GM12892 (cell line): ENCODE measurements around the gene BANP.
"Not testable (repeated sequence)": the region's sequence is repeated elsewhere in the genome, so short reads cannot be mapped to it uniquely, and the experiment has no call there.

Experiments used
- DNase-seq: peaks from one replicate; pipeline ENCODE4 v3.0.0; 2011; ENCODE audit not compliant: insufficient read length
- FAIRE-seq: peaks from 2 replicates; lab custom pipeline; 2011; peaks lifted over from hg19 to GRCh38; lab: Jason Lieb, UNC
- POLR2A ChIP-seq: IDR thresholded peaks from 2 replicates; pipeline ENCODE4 v1.6.1; 2011; ENCODE audit warnings: low read depth, low read length, control low read depth
- POLR2AphosphoS5 ChIP-seq: IDR thresholded peaks from 2 replicates; pipeline ENCODE4 v1.6.1; 2011; ENCODE audit warnings: low read depth, low read length, control low read depth
- TAF1 ChIP-seq: IDR thresholded peaks from 2 replicates; pipeline ENCODE4 v1.6.1; 2011; ENCODE audit warnings: low read depth, mild to moderate bottlenecking, control low read depth, low read length, borderline replicate concordance

Gene BANP

DNA sequence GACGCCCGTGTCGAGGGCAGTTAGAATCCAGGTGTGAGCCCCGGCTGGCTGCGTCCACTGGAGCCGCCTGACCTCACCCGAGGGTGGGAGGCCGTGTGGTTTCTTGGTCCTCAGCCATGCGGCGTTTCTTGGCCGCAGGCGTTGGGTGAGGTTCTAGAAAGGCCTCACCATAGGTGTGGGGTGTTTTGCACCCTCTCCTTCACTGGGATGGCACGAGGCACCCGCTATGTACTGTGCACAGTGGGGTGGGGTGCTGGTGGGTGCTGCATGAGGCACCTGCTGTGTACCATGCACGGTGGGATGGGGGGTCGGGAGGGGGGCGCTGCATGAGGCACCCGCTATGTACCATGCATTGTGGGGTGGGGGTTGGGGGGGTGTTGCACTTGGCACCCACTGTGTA, 169.6 kb downstream of the BANP start:
- DNase-seq (no peak), FAIRE-seq (no peak)
- no peak for TF ChIP-seq POLR2AphosphoS5
- TF ChIP-seq TAF1, result no peak
- no peak for TF ChIP-seq POLR2A

DNA sequence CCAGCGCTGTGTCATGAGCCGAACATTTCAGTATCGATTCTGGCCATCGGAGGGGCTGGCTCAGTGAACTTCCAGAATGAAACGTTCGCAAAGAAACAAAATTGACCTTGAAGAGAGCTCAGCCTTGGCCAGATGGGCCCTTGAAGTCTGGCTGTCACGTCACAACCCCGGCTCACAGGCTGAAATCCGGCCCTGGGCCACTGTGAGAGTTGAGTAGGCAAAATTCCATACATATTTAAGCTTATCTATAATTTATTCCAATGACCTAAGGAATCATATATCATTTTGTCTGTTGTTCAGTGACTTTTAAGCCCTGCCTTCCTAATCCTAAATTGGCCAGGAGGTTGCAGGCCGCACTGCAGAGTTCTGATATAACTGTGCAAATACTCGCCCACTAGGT, 170.2 kb downstream of the BANP start:
- DNase-seq, FAIRE-seq: not testable (repeated sequence)

DNA sequence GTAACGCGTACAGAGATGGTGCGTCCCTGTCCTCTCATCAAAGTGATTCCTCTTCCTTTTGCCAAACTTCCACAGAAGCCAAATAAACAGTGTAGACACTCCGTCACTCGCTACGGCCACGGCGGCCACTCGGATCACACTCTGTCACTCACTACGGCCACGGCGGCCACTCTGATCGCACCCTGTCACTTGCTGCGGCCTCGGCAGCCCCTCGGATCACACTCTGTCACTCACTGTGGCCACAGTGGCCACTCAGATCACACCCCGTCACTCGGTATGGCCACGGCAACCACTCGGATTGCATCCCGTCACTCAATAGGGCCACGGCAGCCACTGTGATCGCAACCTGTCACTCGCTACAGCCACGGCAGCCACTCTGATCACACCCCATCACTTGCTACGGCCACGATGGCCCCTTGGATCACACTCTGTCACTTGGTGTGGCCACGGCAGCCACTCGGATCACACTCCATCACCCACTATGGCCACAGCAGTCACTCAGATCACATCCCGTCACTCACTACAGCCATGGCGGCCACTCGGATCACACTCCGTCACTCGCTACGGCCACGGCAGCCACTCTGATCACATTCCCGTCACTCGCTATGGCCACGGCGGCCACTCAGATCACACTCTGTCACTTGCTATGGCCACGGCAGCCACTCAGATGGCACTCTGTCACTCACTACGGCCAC, 170.8 kb downstream of the BANP start:
- DNase-seq (no peak), FAIRE-seq (no peak)
- TF ChIP-seq POLR2A (no peak), TAF1 (no peak), POLR2AphosphoS5 (no peak)
